Peyer's patch (tissue), 4 donors: ENCODE measurements around the gene B3GALT2. TPM values are rescaled to one million over a fixed set of nuclear protein-coding genes. Genes with fewer than 3 reads are reported as not detected.

ENCODE experiments used
- DNase-seq, 3 donors: peaks; one replicate each; pipeline ENCODE4 v3.0.0-alpha.2; 2017 to 2019
- H3K27ac ChIP-seq, 4 donors: fragments of 200-600 bp; sonication (generic); one replicate each; pipeline ENCODE4 v1.5.1; 2016 to 2019
- H3K27me3 ChIP-seq, 2 donors: fragments of 200-600 bp; sonication (generic); one replicate each; pipeline ENCODE4 v1.5.1; 2019
- H3K36me3 ChIP-seq, 3 donors: fragments of 200-600 bp; sonication (generic); one replicate each; pipeline ENCODE4 v1.5.1; 2016 to 2019
- H3K4me1 ChIP-seq, 4 donors: fragments of 200-600 bp; sonication (generic); one replicate each; pipeline ENCODE4 v1.5.1; 2016 to 2019
- H3K4me3 ChIP-seq, 4 donors: fragments of 200-600 bp; sonication (generic); 1 replicate in 3 of 4; 2 replicates in 1 of 4; pipeline ENCODE4 v1.5.1; 2016 to 2019; ENCODE audit warnings: mild to moderate bottlenecking in 1 of 4
- H3K9me3 ChIP-seq, 4 donors: fragments of 200-600 bp; sonication (generic); one replicate each; pipeline ENCODE4 v1.5.1; 2016 to 2019; ENCODE audit warnings: mild to moderate bottlenecking in 1 of 4
- POLR2A ChIP-seq, 2 donors: fragments of 450-650 bp; IDR thresholded peaks; one replicate each; pipeline ENCODE4 v1.5.1; 2017; ENCODE audit warnings: antibody characterized with exemption in 2 of 2, mild to moderate bottlenecking in 2 of 2, moderate library complexity in 2 of 2
- total RNA-seq, 4 donors: library from RNA; depleted of rRNA; stranded (reverse); fragments of >200 nt; gene quantifications; one replicate each; pipeline ENCODE4 v1.1.0, GENCODE V29; 2016
- TF ChIP-seq, protein P1 (sequence below), 6 experiments: fragments of 450-650 bp in 4 of 6; fragments of 200-600 bp in 2 of 6; sonication (generic) in 1 of 6; IDR thresholded peaks; one replicate each; pipeline ENCODE4 v1.5.1; 2017 to 2019; ENCODE audit warnings: antibody characterized with exemption in 6 of 6, mild to moderate bottlenecking in 3 of 6, moderate library complexity in 1 of 6

B3GALT2 gene
- total RNA-seq, 4 donors from 2014 or later: 1.3 to 3.3 (median 2.6) TPM

DNA sequence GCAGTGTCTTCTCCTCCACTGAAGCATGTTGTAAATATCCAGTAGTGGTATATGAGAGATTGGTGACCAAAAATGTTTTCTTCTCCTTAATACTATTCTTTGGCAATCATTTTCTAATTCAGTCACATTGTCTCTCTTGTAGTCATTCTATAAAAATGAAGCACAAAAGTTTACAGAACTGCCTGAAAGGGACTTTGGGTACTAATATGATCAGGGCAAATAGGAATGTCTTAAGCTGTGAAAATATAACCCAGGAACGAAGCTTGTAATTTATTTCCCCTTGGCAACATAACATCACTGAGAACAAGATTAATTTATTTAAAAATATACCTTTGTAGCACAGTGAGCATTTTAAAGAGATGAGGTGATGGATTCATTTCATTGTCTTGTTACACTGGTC lies 4.9 kb downstream of the B3GALT2 start:
- no peaks in the 10 kb centered on the region for H3K36me3 ChIP-seq
- H3K4me3 ChIP-seq: no peak overlapping the region
- TF ChIP-seq POLR2A (IDR thresholded peaks at IDR 0.05): no peak
- TF ChIP-seq, protein P1, sequence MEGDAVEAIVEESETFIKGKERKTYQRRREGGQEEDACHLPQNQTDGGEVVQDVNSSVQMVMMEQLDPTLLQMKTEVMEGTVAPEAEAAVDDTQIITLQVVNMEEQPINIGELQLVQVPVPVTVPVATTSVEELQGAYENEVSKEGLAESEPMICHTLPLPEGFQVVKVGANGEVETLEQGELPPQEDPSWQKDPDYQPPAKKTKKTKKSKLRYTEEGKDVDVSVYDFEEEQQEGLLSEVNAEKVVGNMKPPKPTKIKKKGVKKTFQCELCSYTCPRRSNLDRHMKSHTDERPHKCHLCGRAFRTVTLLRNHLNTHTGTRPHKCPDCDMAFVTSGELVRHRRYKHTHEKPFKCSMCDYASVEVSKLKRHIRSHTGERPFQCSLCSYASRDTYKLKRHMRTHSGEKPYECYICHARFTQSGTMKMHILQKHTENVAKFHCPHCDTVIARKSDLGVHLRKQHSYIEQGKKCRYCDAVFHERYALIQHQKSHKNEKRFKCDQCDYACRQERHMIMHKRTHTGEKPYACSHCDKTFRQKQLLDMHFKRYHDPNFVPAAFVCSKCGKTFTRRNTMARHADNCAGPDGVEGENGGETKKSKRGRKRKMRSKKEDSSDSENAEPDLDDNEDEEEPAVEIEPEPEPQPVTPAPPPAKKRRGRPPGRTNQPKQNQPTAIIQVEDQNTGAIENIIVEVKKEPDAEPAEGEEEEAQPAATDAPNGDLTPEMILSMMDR (IDR thresholded peaks at IDR 0.05): no peak
- no peaks in the 10 kb centered on the region for H3K27me3 ChIP-seq
- no peak for DNase-seq
- no peak overlapping the region for H3K27ac ChIP-seq
- no peaks in the 10 kb centered on the region for H3K9me3 ChIP-seq
- H3K4me1 ChIP-seq: peaks cover 0 to 22% (median 0%) of the 10 kb centered on the region in 4 donors

DNA sequence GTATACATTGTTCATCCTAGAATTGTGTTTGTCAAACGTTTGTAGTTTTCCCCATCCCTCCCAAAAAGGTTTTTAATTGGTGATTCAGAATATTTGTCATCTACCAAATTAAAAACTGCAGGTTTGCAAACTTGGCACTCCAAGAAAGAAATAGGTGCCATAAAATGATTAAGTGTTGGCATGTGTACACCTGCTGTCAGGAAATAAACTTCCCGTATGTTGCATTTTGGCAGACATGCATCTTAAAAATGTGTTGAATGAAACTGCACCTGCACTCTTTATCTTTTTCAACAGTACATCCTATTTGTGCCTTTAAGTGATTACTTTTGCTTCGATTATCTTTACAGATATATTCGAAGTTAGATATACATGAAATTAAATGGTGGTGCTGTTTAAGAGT lies 7.3 kb downstream of the B3GALT2 start:
- DNase-seq: no peak
- no peak overlapping the region for H3K27ac ChIP-seq

DNA sequence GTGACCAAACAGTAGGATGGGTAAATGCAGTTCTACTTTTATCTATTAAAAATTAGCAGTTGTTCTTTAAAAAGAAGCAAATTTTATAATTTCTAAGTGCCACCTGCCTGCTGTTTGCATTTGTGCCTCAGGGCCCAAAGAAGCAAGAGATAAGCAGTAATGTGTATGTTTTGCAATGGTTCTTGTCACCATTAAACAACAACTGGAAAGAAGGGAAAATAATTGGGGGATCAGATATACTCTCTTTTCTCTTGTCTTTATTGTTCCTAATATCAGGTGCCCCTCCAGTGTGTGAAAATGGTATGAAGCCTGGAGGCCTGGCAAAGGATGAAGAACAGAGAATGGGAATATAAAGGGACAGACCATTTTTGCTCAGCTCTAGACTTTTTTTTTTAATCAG lies 9.6 kb downstream of the B3GALT2 start:
- H3K9me3 ChIP-seq: no peaks in the 10 kb centered on the region
- no peaks in the 10 kb centered on the region for H3K36me3 ChIP-seq
- H3K27me3 ChIP-seq: no peaks in the 10 kb centered on the region
- TF ChIP-seq, protein P1 (IDR thresholded peaks at IDR 0.05): no peak
- TF ChIP-seq POLR2A (IDR thresholded peaks at IDR 0.05): no peak
- no peak overlapping the region for H3K27ac ChIP-seq
- H3K4me3 ChIP-seq: no peak overlapping the region
- no peaks in the 10 kb centered on the region for H3K4me1 ChIP-seq
- DNase-seq: no peak

More for the DNA sequence above, 7.3 kb downstream of the B3GALT2 start:
- Histone ChIP-seq H3K4me3 (no peak overlapping the region), H3K36me3 (no peaks in the 10 kb centered on the region), H3K4me1 (peaks cover 0 to under 1% (median 0%) of the 10 kb centered on the region in 4 donors), H3K9me3 (no peaks in the 10 kb centered on the region), H3K27me3 (no peaks in the 10 kb centered on the region)
- no peak for TF ChIP-seq POLR2A (IDR thresholded peaks at IDR 0.05)
- TF ChIP-seq, protein P1 (IDR thresholded peaks at IDR 0.05): no peak

DNA sequence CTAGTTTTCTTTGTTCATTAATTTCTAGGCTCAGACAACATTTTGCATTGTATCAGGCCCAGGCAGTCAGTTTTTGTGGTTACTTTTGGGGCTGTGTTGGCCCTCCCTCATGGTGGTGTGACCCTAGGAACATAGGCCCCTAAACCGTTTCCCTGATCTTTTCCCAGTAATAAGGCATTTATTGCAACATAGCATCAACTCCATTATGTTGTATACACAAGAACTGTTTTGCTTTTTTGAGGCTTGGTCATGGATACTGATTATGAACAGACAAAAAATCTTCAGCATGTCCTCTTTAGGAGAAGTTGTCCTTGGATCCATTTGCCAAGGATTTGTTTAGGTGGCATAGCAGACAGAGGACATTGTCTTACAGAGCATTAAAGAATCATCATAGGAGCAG lies 10.3 kb downstream of the B3GALT2 start:
- no peak for DNase-seq
- no peaks in the 10 kb centered on the region for H3K36me3 ChIP-seq
- no peak overlapping the region for H3K4me3 ChIP-seq
- H3K27me3 ChIP-seq: no peaks in the 10 kb centered on the region
- H3K4me1 ChIP-seq: no peaks in the 10 kb centered on the region
- TF ChIP-seq, protein P1 (IDR thresholded peaks at IDR 0.05): no peak
- TF ChIP-seq POLR2A (IDR thresholded peaks at IDR 0.05): no peak
- no peaks in the 10 kb centered on the region for H3K9me3 ChIP-seq
- no peak overlapping the region for H3K27ac ChIP-seq

DNA sequence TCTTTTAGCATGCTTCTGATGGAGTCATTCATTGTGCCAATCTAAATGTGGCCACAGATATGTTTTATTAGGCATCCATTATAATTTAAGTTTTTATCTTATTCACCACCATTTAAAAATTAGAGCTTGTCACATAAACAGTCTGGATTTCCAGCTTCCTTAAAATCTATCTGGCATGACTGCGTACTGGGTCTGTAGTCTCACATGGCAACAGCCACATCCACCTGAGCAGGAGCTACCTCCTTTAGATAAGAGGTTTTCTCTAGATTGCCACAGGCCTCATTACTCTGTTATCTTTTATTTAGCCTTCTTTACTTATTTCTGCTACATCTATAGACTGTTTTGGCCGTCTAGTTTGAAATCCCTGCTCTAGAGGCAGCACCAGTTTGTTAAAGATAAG lies 29.1 kb downstream of the B3GALT2 start:
- Histone ChIP-seq H3K27ac (no peak overlapping the region), H3K4me3 (no peak overlapping the region), H3K27me3 (no peaks in the 10 kb centered on the region), H3K4me1 (peaks cover 0 to 9% (median 0%) of the 10 kb centered on the region in 4 donors), H3K36me3 (peaks cover 0 to 25% (median 2%) of the 10 kb centered on the region in 3 donors), H3K9me3 (no peaks in the 10 kb centered on the region)
- no peak for DNase-seq
- no peak for TF ChIP-seq POLR2A (IDR thresholded peaks at IDR 0.05)
- TF ChIP-seq, protein P1 (IDR thresholded peaks at IDR 0.05): no peak

DNA sequence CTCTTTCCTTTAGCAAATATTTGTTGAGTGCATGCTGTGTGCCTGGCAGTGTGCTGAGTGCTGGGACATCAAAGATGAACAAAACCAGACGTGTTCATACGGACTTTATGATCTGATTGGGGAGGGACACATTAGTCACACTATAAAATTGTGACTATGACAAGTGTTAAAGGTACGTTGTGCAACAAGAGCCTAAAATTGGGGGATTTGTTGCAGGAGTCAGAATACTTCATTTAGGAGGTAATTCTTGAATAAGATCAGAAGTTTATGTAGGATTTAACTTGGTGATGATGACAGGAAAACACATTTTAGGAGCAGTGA lies 29.6 kb downstream of the B3GALT2 start:
- no peak for DNase-seq
- Histone ChIP-seq H3K4me3 (no peak overlapping the region), H3K27me3 (no peaks in the 10 kb centered on the region), H3K4me1 (peaks cover 0 to 9% (median 0%) of the 10 kb centered on the region in 4 donors), H3K9me3 (no peaks in the 10 kb centered on the region), H3K27ac (no peak overlapping the region), H3K36me3 (peaks cover 0 to 27% (median 3%) of the 10 kb centered on the region in 3 donors)
- no peak for TF ChIP-seq POLR2A (IDR thresholded peaks at IDR 0.05)
- TF ChIP-seq, protein P1 (IDR thresholded peaks at IDR 0.05): no peak
